ENCODE data around the gene IGF2BP2. TPM values are rescaled to one million over a fixed set of nuclear protein-coding genes. Genes with fewer than 3 reads are reported as not detected.

IGF2BP2 gene
- total RNA-seq, 4 donors from 2014 or later: 3.0 to 13.8 (median 6.8) TPM

- H3K9me3 ChIP-seq: no peaks in the 10 kb centered on the region
- no peak for DNase-seq
- no peaks in the 10 kb centered on the region for H3K4me1 ChIP-seq
- intact Hi-C loops (cut with DNase I): no loop called here
- TF ChIP-seq POLR2A (IDR thresholded peaks at IDR 0.05): no peak
- TF ChIP-seq CTCF (IDR thresholded peaks at IDR 0.05): no peak
- no peaks in the 10 kb centered on the region for H3K27me3 ChIP-seq
- H3K27ac ChIP-seq: no peak overlapping the region
- peaks cover 8 to 100% (median 47%) of the 10 kb centered on the region in 3 donors for H3K36me3 ChIP-seq
- no peak overlapping the region for H3K4me3 ChIP-seq
- 80 to 82% methylated on average over 6 of the region's 6 CpGs for WGBS, 2 donors
These were observed 211.8 kb downstream of the IGF2BP2 start for GRCh38 chr3:185613016-185613415.

- no peak for DNase-seq
- Histone ChIP-seq H3K9me3 (no peaks in the 10 kb centered on the region), H3K27ac (no peak overlapping the region), H3K27me3 (no peaks in the 10 kb centered on the region), H3K4me1 (no peaks in the 10 kb centered on the region), H3K36me3 (peaks cover under 1 to 100% (median 38%) of the 10 kb centered on the region in 3 donors), H3K4me3 (no peak overlapping the region)
- no peak for TF ChIP-seq POLR2A (IDR thresholded peaks at IDR 0.05)
- TF ChIP-seq CTCF (IDR thresholded peaks at IDR 0.05): no peak
- WGBS, 2 donors: 82 to 93% methylated on average over 4 of the region's 4 CpGs
- intact Hi-C loops (cut with DNase I): no loop called here
These were observed 218.6 kb downstream of the IGF2BP2 start for GRCh38 chr3:185606196-185606595.

GRCh38 chr3:185605566-185605965 is 219.3 kb downstream of the IGF2BP2 start:
- no peak for DNase-seq
- no peaks in the 10 kb centered on the region for H3K9me3 ChIP-seq
- TF ChIP-seq CTCF (IDR thresholded peaks at IDR 0.05) (no peak), POLR2A (IDR thresholded peaks at IDR 0.05) (no peak)
- H3K4me1 ChIP-seq: no peaks in the 10 kb centered on the region
- H3K4me3 ChIP-seq: no peak overlapping the region
- H3K27me3 ChIP-seq: no peaks in the 10 kb centered on the region
- H3K36me3 ChIP-seq: peaks cover 0 to 100% (median 34%) of the 10 kb centered on the region in 3 donors
- H3K27ac ChIP-seq: no peak overlapping the region
- intact Hi-C loops (cut with DNase I): no loop called here

GRCh38 chr3:185595526-185595925 is 229.3 kb downstream of the IGF2BP2 start:
- Histone ChIP-seq H3K27me3 (no peaks in the 10 kb centered on the region), H3K36me3 (peaks cover 6 to 98% (median 16%) of the 10 kb centered on the region in 3 donors), H3K4me3 (no peak overlapping the region), H3K27ac (no peak overlapping the region), H3K9me3 (no peaks in the 10 kb centered on the region), H3K4me1 (no peaks in the 10 kb centered on the region)
- TF ChIP-seq CTCF (IDR thresholded peaks at IDR 0.05) (no peak), POLR2A (IDR thresholded peaks at IDR 0.05) (no peak)
- 67 to 71% methylated on average over 4 of the region's 4 CpGs for WGBS, 2 donors
- intact Hi-C loops (cut with DNase I): no loop called here
- DNase-seq: no peak

- intact Hi-C loops (cut with DNase I): no loop called here
- WGBS, 2 donors: 64 to 67% methylated on average over 3 of the region's 3 CpGs
- H3K4me3 ChIP-seq: no peak overlapping the region
- no peaks in the 10 kb centered on the region for H3K9me3 ChIP-seq
- peaks cover 3 to 90% (median 16%) of the 10 kb centered on the region in 3 donors for H3K36me3 ChIP-seq
- TF ChIP-seq POLR2A (IDR thresholded peaks at IDR 0.05) (no peak), CTCF (IDR thresholded peaks at IDR 0.05) (no peak)
- DNase-seq: no peak
- H3K27me3 ChIP-seq: no peaks in the 10 kb centered on the region
- no peak overlapping the region for H3K27ac ChIP-seq
- H3K4me1 ChIP-seq: peaks cover 0 to 2% (median 0%) of the 10 kb centered on the region in 3 donors
These were observed 230.8 kb downstream of the IGF2BP2 start for GRCh38 chr3:185594073-185594472.

Small RNA genes lying within 50 kb of the gene (small RNA-seq; reads per million reads assigned to genes)
- gene AC133473.1 (0 reads per million in 4 donors), gene MIR548AQ (0 reads per million in 4 donors)

Other genes starting within 250 kb of the IGF2BP2 start
- gene SENP2, start 238.7 kb downstream of the IGF2BP2 start, total RNA-seq: 10 to 100 TPM in 3 of 4 donors, 1 to 10 TPM in 1; 9.6 to 33.2 (median 20.1) TPM
- gene TRA2B, start 113.0 kb upstream of the IGF2BP2 start, total RNA-seq: 100 to 1,000 TPM in 3 of 4 donors, 10 to 100 TPM in 1; 83.3 to 396 (median 171) TPM

Data from esophagus squamous epithelium (tissue), 5 donors.